IPS-11a (cell line): ENCODE measurements around the gene TMPRSS2.

ENCODE experiments used
- H3K4me3 ChIP-seq: one replicate; pipeline ENCODE4 v1.5.1; 2013; ENCODE audit warnings: low read depth, low read length, control low read depth

TMPRSS2 gene

DNA sequence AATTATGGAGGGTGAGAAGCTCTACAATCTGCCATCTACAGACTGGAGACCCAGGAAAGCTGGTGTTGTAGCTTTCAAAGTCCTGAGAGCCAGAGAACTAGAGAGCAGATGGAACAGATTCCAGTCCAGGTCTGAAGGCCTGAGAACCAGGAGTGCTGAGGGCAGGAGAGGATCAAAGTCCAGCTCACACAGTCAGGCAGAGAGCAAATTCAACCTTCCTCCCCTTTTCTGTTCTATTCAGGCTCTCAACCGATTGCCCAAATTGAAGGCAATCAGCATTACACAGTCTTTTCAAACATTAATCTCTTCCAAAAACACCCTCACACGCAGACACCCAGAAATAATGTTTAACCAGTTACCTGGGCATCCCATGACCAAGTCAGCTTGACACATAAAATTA lies 2.5 kb upstream of the TMPRSS2 start:
- no peak overlapping the region for H3K4me3 ChIP-seq

DNA sequence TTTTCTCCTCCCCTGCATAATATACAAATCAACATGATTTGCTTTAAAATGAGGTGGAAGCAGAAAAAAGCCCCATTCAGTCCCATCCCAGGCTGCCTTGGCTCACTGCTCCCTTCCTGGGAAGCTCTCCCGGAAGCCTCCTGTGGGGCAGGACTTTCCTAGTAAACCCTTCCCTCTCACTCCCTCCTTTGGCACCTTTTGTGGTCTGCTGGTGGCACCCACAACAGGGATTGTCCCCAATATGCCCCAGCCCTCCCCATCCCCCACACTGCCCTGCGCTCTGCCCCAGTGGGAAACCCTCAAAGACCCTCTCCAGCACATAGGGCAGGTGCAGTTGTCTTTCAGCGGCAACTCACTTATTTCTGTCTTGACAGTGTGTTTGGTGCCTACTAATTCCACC lies 1.8 kb upstream of the TMPRSS2 start:
- H3K4me3 ChIP-seq = no peak overlapping the region

- H3K4me3 ChIP-seq = no peak overlapping the region
Measured at GRCh38 chr21:41509145-41509496, 1.2 kb upstream of the TMPRSS2 start.

DNA sequence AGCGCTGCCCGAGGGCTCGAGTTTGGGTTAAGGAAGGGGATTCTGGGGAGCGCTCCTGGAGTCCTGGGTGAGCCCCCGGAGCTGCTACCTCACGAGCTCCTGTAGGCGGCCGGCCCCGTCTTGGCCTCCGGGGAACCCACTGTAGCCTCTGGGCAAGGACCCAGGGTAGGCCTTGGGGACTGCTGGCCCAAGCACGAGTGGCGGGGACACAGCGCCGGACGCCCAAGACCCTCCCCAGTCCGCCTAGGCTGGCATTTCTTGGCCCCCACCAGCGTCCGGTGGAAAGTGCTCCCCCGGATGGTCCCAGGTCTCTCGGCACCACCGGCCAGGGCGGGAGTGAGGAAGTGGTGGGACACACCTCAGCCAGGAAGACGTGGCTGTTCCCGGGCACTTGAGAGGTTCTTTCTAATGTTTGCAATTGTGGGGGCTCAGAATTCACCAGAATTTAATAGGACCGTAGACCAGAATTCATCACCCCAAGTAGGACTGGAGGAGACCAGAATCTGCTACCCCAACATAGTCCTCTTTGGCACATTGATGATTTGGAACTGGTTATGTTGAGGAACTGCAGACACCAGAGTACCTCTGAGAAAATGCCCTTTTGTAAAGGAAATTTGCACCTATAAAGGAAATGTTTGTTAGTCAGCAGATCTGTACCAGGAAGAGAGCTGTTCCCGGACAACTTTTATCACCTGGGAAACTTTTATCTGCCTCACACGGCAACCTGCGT lies 622 bp upstream of the TMPRSS2 start:
- peak overlapping the region; percentile 47 for H3K4me3 ChIP-seq

DNA sequence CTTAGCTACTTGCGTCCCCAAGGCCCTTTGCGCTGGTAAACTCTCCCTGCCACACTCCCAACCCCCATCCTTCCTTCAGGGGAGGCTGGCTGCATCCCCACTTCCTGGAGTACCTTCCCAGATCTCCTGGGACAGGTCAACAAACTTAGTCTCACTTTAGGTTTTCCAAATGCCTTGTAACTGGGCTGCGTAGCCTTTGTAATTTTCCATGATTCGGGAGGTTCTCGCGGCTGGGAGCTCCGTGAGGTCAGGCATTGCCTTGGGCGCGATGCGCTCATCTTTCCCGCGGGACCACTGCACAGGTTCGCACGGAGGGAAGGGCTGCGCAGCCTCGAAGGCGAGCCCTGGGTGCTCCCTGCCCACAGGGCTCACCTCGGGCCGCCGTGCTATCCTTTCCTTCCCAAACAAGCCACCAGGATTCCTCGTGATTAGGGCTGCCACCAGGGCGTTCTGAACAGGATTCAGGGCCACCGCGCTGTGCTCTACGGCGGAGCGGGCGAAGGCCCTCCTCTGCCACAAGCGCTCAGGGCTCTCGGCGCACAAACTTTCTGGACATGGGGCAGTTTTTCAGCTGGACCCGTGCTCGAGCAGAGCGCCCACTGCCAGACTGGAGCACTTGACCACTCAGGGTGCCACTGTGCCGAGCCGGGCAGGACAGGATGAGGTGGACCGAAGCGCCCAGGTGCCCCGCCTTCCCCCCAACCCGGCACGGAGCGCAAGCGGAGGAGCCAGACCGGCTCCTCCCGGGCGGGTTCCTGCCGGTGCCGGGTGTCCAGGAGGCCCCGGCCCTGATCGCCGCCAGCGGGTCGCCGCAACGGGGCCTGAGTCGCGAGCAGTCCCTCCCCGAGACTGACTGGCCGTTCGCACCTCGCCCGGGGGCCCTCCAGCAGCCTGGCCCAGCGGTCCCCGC lies 1.1 kb downstream of the TMPRSS2 start:
- H3K4me3 ChIP-seq = peak overlapping the region; percentile 71

- peak overlapping the region; percentile 71 for H3K4me3 ChIP-seq
Measured at GRCh38 chr21:41506005-41506594, 1.9 kb downstream of the TMPRSS2 start.

DNA sequence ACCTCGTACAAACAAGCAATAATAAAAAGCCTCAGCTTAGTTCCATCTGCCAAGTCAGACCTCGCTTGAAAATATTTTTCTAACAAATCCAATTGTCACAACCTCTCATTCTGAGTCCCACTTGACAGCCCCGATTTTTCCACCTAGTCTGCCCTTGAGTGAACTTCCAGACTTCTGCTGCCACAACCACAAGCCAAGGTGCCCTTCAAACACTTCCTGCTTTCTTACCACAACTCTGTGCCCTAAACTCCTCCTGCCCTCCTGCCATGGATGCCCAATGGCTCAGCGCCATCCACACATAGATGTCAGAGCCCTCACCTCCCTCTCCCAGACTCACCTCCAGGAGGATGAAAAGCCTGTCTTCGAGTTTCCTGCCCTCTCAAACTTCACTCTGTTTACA lies 3.9 kb downstream of the TMPRSS2 start:
- H3K4me3 ChIP-seq = no peak overlapping the region

DNA sequence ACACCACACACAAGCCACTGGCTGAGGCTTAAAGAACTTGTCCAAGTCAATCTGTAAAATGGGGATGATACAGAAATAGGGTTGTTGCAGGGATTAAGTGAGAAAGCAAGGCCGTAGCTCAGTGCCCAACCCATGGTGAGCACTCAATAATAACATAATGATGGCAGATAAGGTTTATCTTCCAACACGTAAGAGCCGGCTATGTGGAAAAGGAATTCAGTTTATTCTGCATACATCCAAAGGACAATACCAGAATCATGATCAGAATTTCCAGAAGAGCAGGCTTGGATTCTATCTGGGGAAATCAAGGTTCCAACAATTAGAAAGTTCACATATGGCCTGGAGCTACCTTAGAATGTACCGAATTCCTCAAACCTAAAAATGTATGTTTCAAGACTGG lies 4.6 kb downstream of the TMPRSS2 start:
- H3K4me3 ChIP-seq = no peak overlapping the region

DNA sequence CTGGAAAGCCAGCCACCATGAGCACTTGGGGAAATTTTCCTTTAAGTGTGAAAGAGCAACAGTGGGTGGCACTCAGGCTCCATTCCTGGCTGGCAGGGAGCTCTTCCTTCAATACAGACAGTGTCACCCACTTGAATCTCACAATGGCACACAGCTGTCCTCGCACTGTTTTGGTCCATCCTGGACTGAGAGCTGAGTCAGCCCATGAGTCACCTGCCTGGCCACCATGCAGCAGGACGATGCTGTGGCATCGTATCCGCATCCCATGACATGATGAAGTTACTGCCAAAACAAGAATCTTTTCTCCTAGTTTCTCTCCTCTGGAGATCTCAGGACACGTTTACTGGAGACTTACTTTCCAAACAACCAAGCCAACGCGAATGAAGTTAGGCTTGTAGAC lies 6.0 kb downstream of the TMPRSS2 start:
- no peak overlapping the region for H3K4me3 ChIP-seq

DNA sequence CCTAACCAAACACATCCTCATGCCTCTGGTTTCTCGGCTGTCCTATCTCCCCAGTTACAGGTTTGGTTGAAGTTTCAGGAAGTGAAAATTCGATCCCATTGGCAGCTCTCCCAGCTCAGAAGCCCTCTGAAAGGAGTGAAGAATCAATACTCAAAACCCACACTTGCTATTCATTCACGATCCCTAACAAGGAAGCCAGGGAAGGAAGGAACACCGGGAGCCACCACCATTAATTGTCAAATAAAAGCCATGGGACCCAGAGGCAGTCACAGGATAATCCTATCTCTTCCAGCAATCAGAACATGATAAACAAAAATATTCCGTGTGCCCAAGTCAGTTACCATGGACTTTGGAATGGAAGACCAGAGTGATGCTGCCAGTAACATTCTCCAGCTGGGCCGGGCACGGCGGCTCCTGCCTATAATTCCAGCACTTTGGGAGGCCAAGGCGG lies 7.0 kb downstream of the TMPRSS2 start:
- H3K4me3 ChIP-seq = no peak overlapping the region

DNA sequence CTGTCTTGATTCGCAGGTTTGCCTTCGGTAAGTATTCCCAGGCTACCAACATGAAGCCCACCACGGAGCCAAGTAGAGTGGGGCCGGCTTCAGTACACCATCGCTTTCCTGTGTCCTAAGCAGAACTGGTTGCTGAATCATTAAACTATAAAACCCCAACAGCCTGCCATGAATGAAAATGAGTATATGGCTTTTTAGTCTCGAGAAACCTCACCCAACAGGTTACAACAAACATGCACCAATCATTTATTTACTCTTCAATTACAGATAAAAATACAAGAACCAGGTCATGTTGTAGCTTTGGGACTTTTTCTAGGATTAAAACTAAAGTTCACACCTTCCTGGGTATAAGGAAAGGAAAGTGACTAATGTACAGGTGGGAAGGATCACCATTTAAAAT lies 7.6 kb downstream of the TMPRSS2 start:
- H3K4me3 ChIP-seq = no peak overlapping the region

DNA sequence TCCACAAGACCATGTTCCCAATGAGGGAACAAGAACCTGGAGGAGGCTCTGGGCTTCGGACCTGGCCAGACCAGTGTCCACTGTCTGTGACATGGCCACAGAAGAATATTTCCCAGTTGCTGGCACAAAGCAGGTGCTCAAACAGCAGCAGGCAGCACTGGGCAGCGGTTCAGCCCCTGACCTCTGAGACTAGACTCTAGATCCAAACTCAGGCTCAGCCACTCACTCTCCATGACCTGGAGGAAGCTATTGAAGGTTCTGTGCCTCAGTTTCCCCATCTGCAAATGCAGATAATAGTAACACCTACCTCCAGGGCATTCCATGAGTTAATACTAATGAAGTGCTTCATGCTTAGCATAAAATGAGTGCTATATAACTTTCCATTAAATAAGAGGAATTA lies 8.0 kb downstream of the TMPRSS2 start:
- no peak overlapping the region for H3K4me3 ChIP-seq

DNA sequence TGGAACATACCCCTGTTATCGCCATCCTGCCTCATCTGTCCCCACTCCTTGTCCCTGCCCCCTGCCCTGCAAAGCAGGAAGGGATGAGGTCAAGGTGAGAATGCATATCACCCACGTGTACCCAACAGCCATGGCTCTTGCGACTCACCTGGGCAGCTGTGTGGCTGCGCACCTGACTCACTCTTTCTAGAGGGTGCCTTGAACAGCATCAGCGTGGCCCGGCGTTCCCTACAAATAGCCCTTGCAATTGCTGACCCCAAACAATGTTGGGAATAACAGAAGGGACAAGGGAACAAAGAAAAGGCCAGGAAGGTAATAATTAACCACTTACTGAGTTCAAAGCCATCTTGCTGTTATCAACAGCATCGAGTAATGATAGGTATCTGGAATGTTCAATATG lies 10.2 kb downstream of the TMPRSS2 start:
- no peak overlapping the region for H3K4me3 ChIP-seq

DNA sequence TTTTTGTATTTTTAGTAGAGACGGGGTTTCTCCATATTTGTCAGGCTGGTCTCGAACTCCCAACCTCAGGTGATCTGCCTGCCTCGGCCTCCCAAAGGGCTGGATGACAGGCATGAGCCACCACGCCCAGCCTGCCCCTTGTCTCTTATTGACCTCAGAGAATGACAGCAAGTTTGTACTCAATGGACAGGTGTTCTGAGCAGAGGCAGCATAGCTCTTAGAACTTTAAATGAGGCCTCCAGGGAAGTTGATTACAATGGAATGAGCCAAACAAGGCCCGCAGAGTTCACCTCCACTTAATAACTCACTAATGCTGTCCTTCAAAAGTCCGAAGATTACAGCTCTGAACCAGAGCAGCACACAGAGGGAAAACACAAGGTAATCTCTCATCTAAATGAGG lies 10.9 kb downstream of the TMPRSS2 start:
- H3K4me3 ChIP-seq = no peak overlapping the region

- H3K4me3 ChIP-seq = no peak overlapping the region
Measured at GRCh38 chr21:41494242-41494641, 13.7 kb downstream of the TMPRSS2 start.

- no peak overlapping the region for H3K4me3 ChIP-seq
Measured at GRCh38 chr21:41491412-41491811, 16.5 kb downstream of the TMPRSS2 start.

DNA sequence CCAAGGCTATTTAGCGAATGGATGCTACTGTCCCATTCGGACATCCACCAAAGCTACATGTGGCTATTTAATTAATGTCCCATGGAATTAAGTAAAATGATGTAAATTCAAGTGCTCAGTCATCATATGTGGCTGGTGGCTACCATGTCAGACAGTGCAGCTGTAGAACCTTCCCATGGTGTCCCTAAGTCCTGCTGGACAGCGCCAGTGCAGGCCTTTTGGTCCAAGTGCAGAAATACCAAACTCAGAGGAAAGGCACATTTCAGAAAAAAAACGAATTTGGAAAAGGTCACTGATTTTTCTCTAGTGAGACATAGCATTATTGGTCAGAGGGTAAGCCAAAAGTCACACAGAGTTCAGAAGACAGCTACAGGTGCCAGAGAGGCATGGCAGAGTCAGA lies 17.6 kb downstream of the TMPRSS2 start:
- no peak overlapping the region for H3K4me3 ChIP-seq

GRCh38 chr21:41489329-41489728 lies 18.6 kb downstream of the TMPRSS2 start:
- no peak overlapping the region for H3K4me3 ChIP-seq

DNA sequence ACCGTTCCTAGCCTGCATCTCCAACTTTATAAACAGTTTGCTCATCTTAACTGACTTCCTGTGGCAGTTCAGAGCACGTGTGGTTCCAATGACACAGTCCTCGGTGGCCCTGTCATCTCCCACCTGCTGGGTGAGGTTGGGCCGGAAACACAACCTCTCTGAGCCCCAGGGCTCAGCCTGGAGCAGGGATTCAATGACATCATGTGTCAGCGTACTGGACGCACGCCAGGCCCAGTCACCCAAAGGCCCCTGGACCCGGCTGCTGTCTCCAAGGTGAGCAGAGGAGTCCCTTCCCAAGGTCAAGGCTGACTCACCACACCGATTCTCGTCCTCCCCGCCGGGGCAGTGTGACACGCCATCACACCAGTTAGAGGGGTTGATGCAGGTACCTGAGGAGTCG lies 19.9 kb downstream of the TMPRSS2 start:
- H3K4me3 ChIP-seq = no peak overlapping the region

- no peak overlapping the region for H3K4me3 ChIP-seq
Measured at GRCh38 chr21:41487082-41487481, 20.9 kb downstream of the TMPRSS2 start.

- no peak overlapping the region for H3K4me3 ChIP-seq
Measured at GRCh38 chr21:41483973-41484372, 24.0 kb downstream of the TMPRSS2 start.

- no peak overlapping the region for H3K4me3 ChIP-seq
Measured at GRCh38 chr21:41483415-41483814, 24.5 kb downstream of the TMPRSS2 start.
